Mesenchymal stem cell (in vitro differentiated cells and primary cell): ENCODE results near the gene MAN2B2.

Source experiments
- DNase-seq: peaks from one replicate; pipeline ENCODE4 v3.0.0-alpha.2; 2013
- H2AFZ ChIP-seq: one replicate; pipeline ENCODE4 v1.6.1; 2013; ENCODE audit warnings: low read depth, mild to moderate bottlenecking, control low read depth, inconsistent platforms, low read length, moderate library complexity
- H2AK5ac ChIP-seq: 2 replicates; pipeline ENCODE4 v1.6.1; 2013; ENCODE audit warnings: low read length, moderate library complexity, mild to moderate bottlenecking, inconsistent platforms; ENCODE audit not compliant: severe bottlenecking
- H2BK120ac ChIP-seq: one replicate; pipeline ENCODE4 v1.6.1; 2013; ENCODE audit warnings: low read depth, mild to moderate bottlenecking, inconsistent platforms, low read length, moderate library complexity
- H2BK12ac ChIP-seq, 2 experiments: one replicate each; pipeline ENCODE4 v1.6.1; 2013; ENCODE audit warnings: inconsistent platforms in 2 of 2, low read length in 2 of 2, mild to moderate bottlenecking in 2 of 2, moderate library complexity in 2 of 2, control low read depth in 1 of 2
- H2BK15ac ChIP-seq: one replicate; pipeline ENCODE4 v1.6.1; 2013; ENCODE audit warnings: mild to moderate bottlenecking, low read depth, inconsistent platforms; ENCODE audit not compliant: poor library complexity, severe bottlenecking
- H2BK5ac ChIP-seq: 2 replicates; pipeline ENCODE4 v1.6.1; 2013; ENCODE audit warnings: low read depth, mild to moderate bottlenecking, low read length, control low read depth, inconsistent platforms; ENCODE audit not compliant: poor library complexity, severe bottlenecking
- H3K14ac ChIP-seq, 2 experiments: one replicate each; pipeline ENCODE4 v1.6.1; 2013; ENCODE audit warnings: inconsistent platforms in 2 of 2, low read length in 2 of 2, control low read depth in 1 of 2, mild to moderate bottlenecking in 1 of 2, moderate library complexity in 1 of 2
- H3K18ac ChIP-seq, 2 experiments: one replicate each; pipeline ENCODE4 v1.6.1; 2013; ENCODE audit warnings: inconsistent platforms in 2 of 2, low read length in 2 of 2, control low read depth in 1 of 2, low read depth in 1 of 2, mild to moderate bottlenecking in 1 of 2
- H3K23ac ChIP-seq, 2 experiments: one replicate each; pipeline ENCODE4 v1.6.1; 2013; ENCODE audit warnings: inconsistent platforms in 2 of 2, low read length in 2 of 2, mild to moderate bottlenecking in 2 of 2, moderate library complexity in 2 of 2, control low read depth in 1 of 2
- H3K27ac ChIP-seq: 2 replicates; pipeline ENCODE4 v1.5.1; 2013; ENCODE audit warnings: mild to moderate bottlenecking, moderate library complexity, low read length, control low read depth, inconsistent platforms; ENCODE audit not compliant: poor library complexity, severe bottlenecking
- H3K27me3 ChIP-seq, 2 experiments: 2 replicates each; pipeline versions ENCODE4 v1.6.1 to v1.7.0; 2013; ENCODE audit warnings: low read length in 2 of 2, mild to moderate bottlenecking in 2 of 2, moderate library complexity in 2 of 2, control low read depth in 1 of 2, inconsistent platforms in 1 of 2; ENCODE audit not compliant: control insufficient read depth in 1 of 2, insufficient read depth in 1 of 2
- H3K36me3 ChIP-seq, 2 experiments: 2 replicates each; pipeline versions ENCODE4 v1.6.1 to v1.7.0; 2013; ENCODE audit warnings: low read length in 2 of 2, control low read depth in 1 of 2, inconsistent platforms in 1 of 2, low read depth in 1 of 2, mild to moderate bottlenecking in 1 of 2; ENCODE audit not compliant: insufficient read depth in 2 of 2, control insufficient read depth in 1 of 2
- H3K4ac ChIP-seq, 2 experiments: one replicate each; pipeline ENCODE4 v1.6.1; 2013; ENCODE audit warnings: inconsistent platforms in 2 of 2, low read length in 2 of 2, mild to moderate bottlenecking in 2 of 2, moderate library complexity in 2 of 2, control low read depth in 1 of 2, low read depth in 1 of 2
- H3K4me1 ChIP-seq: 2 replicates; pipeline ENCODE4 v1.6.1; 2013; ENCODE audit warnings: low read depth, low read length, control low read depth; ENCODE audit not compliant: control insufficient read depth, insufficient read depth
- H3K4me2 ChIP-seq: 2 replicates; pipeline ENCODE4 v1.6.1; 2013; ENCODE audit warnings: low read length, mild to moderate bottlenecking, inconsistent platforms; ENCODE audit not compliant: poor library complexity, severe bottlenecking
- H3K4me3 ChIP-seq, 2 experiments: 2 replicates each; pipeline versions ENCODE4 v1.5.1 to v1.7.0; 2013; ENCODE audit warnings: low read length in 2 of 2, mild to moderate bottlenecking in 2 of 2, control low read depth in 1 of 2, low read depth in 1 of 2; ENCODE audit not compliant: insufficient read depth in 1 of 2
- H3K79me1 ChIP-seq: replicated peaks from 2 replicates; pipeline ENCODE4 v1.6.1; 2013; ENCODE audit warnings: mild to moderate bottlenecking, control low read depth, low read length, inconsistent platforms; ENCODE audit not compliant: poor library complexity, severe bottlenecking
- H3K9ac ChIP-seq: 2 replicates; pipeline ENCODE4 v1.7.0; 2013; ENCODE audit warnings: mild to moderate bottlenecking, low read length, moderate library complexity
- H3K9me3 ChIP-seq: 2 replicates; pipeline ENCODE4 v1.7.0; 2013; ENCODE audit warnings: mild to moderate bottlenecking, low read length; ENCODE audit not compliant: control insufficient read depth
- H4K8ac ChIP-seq: one replicate; pipeline ENCODE4 v1.6.1; 2013; ENCODE audit warnings: inconsistent platforms, mild to moderate bottlenecking, low read length, moderate library complexity
- H4K91ac ChIP-seq: one replicate; pipeline ENCODE4 v1.6.1; 2013; ENCODE audit warnings: mild to moderate bottlenecking, low read length, inconsistent platforms
- whole genome bisulfite sequencing: methylation state at CpG from one replicate; pipeline ENCODE4 v1.1.7; 2013; ENCODE audit warnings: mixed read lengths; 5-methylcytosine and 5-hydroxymethylcytosine counted together

Gene MAN2B2

GRCh38 chr4:6606465-6607235 lies 31.7 kb downstream of the MAN2B2 start:
- Histone ChIP-seq H2BK15ac (no peak overlapping the region), H3K4me1 (no peaks in the 10 kb centered on the region), H2AK5ac (no peak overlapping the region), H3K4me3 (no peak overlapping the region), H3K9ac (no peak overlapping the region), H4K8ac (no peak overlapping the region), H2AFZ (no peak overlapping the region), H3K36me3 (peaks cover 74 to 78% of the 10 kb centered on the region in 2 experiments), H3K79me1 (no peaks in the 10 kb centered on the region), H3K18ac (no peak overlapping the region), H2BK120ac (no peak overlapping the region), H3K4me2 (no peak overlapping the region), H3K4ac (no peak overlapping the region), H3K14ac (no peak overlapping the region), H2BK5ac (no peak overlapping the region), H4K91ac (no peak overlapping the region), H3K23ac (no peak overlapping the region), H3K9me3 (peaks cover 15% of the 10 kb centered on the region), H3K27me3 (no peaks in the 10 kb centered on the region), H2BK12ac (no peak overlapping the region), H3K27ac (no peak overlapping the region)
- no peak for DNase-seq
- 91% methylated on average over 9 of the region's 10 CpGs for WGBS

DNA sequence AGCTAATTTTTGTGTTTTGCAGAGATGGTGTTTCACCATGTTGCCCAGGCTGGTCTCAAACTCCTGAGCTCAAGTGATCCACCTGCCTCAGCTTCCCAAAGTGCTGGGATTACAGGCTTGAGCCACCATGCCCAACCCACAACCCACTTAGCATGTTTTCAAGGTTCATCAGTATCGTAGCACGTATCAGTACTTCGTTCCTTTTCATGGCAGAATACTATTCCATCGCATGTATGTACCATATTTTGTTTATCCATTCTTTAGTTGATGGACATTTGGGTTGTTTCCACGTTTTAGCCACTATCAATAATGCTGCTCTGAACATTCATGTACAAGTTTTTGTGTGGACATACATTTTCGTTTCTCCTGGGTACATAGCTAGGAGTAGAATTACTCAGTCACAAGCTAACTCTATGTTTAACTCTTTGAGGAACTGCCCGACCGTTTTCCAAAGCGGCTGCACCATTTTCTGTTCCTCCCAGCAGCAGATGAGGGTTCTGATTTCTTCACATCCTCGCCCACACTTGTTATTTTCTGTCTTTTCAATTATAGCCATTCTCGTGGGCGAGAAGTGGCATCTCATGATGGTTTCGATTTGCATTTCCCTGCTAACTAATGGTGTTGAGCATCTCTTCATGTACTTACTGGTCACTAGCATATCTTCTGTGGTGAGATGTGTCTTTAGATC lies 32.5 kb downstream of the MAN2B2 start:
- Histone ChIP-seq H2AK5ac (no peak overlapping the region), H2BK5ac (no peak overlapping the region), H3K4me1 (no peaks in the 10 kb centered on the region), H2AFZ (no peak overlapping the region), H4K91ac (no peak overlapping the region), H2BK15ac (no peak overlapping the region), H3K27me3 (no peaks in the 10 kb centered on the region), H2BK120ac (no peak overlapping the region), H3K18ac (no peak overlapping the region), H3K79me1 (no peaks in the 10 kb centered on the region), H3K27ac (no peak overlapping the region), H3K9me3 (peaks cover 15% of the 10 kb centered on the region), H3K4ac (no peak overlapping the region), H4K8ac (no peak overlapping the region), H3K36me3 (peaks cover 73 to 76% of the 10 kb centered on the region in 2 experiments), H3K4me3 (no peak overlapping the region), H3K14ac (no peak overlapping the region), H3K4me2 (no peak overlapping the region), H3K23ac (no peak overlapping the region), H3K9ac (no peak overlapping the region), H2BK12ac (no peak overlapping the region)
- no peak for DNase-seq
- WGBS, result 91% methylated on average over 11 of the region's 13 CpGs

- no peak overlapping the region for H2AK5ac ChIP-seq
- H3K4me2 ChIP-seq, result no peak overlapping the region
- H3K23ac ChIP-seq, result no peak overlapping the region
- H2BK12ac ChIP-seq, result no peak overlapping the region
- H3K36me3 ChIP-seq, result peaks cover 70 to 74% of the 10 kb centered on the region in 2 experiments
- H3K27ac ChIP-seq, result no peak overlapping the region
- H4K8ac ChIP-seq, result no peak overlapping the region
- 90% methylated on average over 28 of the region's 28 CpGs for WGBS
- no peaks in the 10 kb centered on the region for H3K4me1 ChIP-seq
- peaks cover 15% of the 10 kb centered on the region for H3K9me3 ChIP-seq
- H3K79me1 ChIP-seq, result no peaks in the 10 kb centered on the region
- H2AFZ ChIP-seq, result no peak overlapping the region
- no peak for DNase-seq
- H3K14ac ChIP-seq, result no peak overlapping the region
- no peak overlapping the region for H2BK5ac ChIP-seq
- no peak overlapping the region for H2BK15ac ChIP-seq
- no peak overlapping the region for H3K18ac ChIP-seq
- no peak overlapping the region for H3K4ac ChIP-seq
- no peak overlapping the region for H3K9ac ChIP-seq
- no peaks in the 10 kb centered on the region for H3K27me3 ChIP-seq
- no peak overlapping the region for H3K4me3 ChIP-seq
- no peak overlapping the region for H4K91ac ChIP-seq
- no peak overlapping the region for H2BK120ac ChIP-seq
These were observed 33.9 kb downstream of the MAN2B2 start for GRCh38 chr4:6608758-6609414.

- no peak for DNase-seq
- no peak overlapping the region for H2AK5ac ChIP-seq
- no peaks in the 10 kb centered on the region for H3K79me1 ChIP-seq
- no peak overlapping the region for H3K4me3 ChIP-seq
- no peak overlapping the region for H3K4ac ChIP-seq
- no peak overlapping the region for H2BK120ac ChIP-seq
- no peak overlapping the region for H3K18ac ChIP-seq
- no peak overlapping the region for H3K23ac ChIP-seq
- H3K27me3 ChIP-seq, result no peaks in the 10 kb centered on the region
- WGBS, result 94% methylated on average over 26 of the region's 26 CpGs
- H3K27ac ChIP-seq, result no peak overlapping the region
- no peak overlapping the region for H2BK5ac ChIP-seq
- peaks cover 73 to 75% of the 10 kb centered on the region in 2 experiments for H3K36me3 ChIP-seq
- H2BK15ac ChIP-seq, result no peak overlapping the region
- H3K4me2 ChIP-seq, result no peak overlapping the region
- H2BK12ac ChIP-seq, result no peak overlapping the region
- H3K9me3 ChIP-seq, result peaks cover 13% of the 10 kb centered on the region
- H2AFZ ChIP-seq, result no peak overlapping the region
- H4K91ac ChIP-seq, result no peak overlapping the region
- no peak overlapping the region for H3K14ac ChIP-seq
- no peak overlapping the region for H4K8ac ChIP-seq
- no peaks in the 10 kb centered on the region for H3K4me1 ChIP-seq
- no peak overlapping the region for H3K9ac ChIP-seq
These were observed 34.6 kb downstream of the MAN2B2 start for GRCh38 chr4:6609415-6610079.
